Adrenal gland (tissue), 12 donors: Measurements from ENCODE around the gene WASL. TPM values are rescaled to one million over a fixed set of nuclear protein-coding genes. Genes with fewer than 3 reads are reported as not detected.

ENCODE experiments used
- DNase-seq, 7 donors: peaks; one replicate each; pipeline ENCODE4 v3.0.0-alpha.2; 2019 to 2020
- H3K27ac ChIP-seq, 5 donors: fragments of 200-600 bp; sonication (generic) in 4 of 5; 1 replicate in 3 of 5; 2 replicates in 2 of 5; pipeline versions ENCODE4 v1.5.1 to v1.8.0; 2016 to 2020; ENCODE audit warnings: mild to moderate bottlenecking in 1 of 5
- H3K27me3 ChIP-seq: fragments of 200-600 bp; 2 replicates; pipeline ENCODE4 v1.8.0; 2021
- H3K36me3 ChIP-seq, 2 donors: fragments of 200-600 bp; replicated peaks in 1 of 2; 1 replicate in 1 of 2; 2 replicates in 1 of 2; pipeline versions ENCODE4 v1.5.1 to v1.8.0; 2018 to 2022
- H3K4me1 ChIP-seq, 2 donors: fragments of 200-600 bp; replicated peaks in 1 of 2; 1 replicate in 1 of 2; 2 replicates in 1 of 2; pipeline versions ENCODE4 v1.5.1 to v1.8.0; 2018 to 2021
- H3K4me3 ChIP-seq, 4 donors: fragments of 200-600 bp; sonication (generic) in 3 of 4; one replicate each; pipeline ENCODE4 v1.5.1; 2016 to 2018
- H3K9me3 ChIP-seq, 3 donors: fragments of 200-600 bp; sonication (generic) in 1 of 3; replicated peaks in 1 of 3; 1 replicate in 2 of 3; 2 replicates in 1 of 3; pipeline versions ENCODE4 v1.5.1 to v1.8.0; 2016 to 2021
- CTCF ChIP-seq, 6 experiments: fragments of 450-650 bp in 4 of 6; fragments of 200-600 bp in 2 of 6; sonication (generic) in 1 of 6; IDR thresholded peaks; 1 replicate in 5 of 6; 2 replicates in 1 of 6; pipeline versions ENCODE4 v1.5.1 to v1.8.0; 2016 to 2021; ENCODE audit warnings: antibody characterized with exemption in 6 of 6, mild to moderate bottlenecking in 2 of 6, moderate library complexity in 1 of 6
- POLR2A ChIP-seq, 2 donors: fragments of 450-650 bp; IDR thresholded peaks; one replicate each; pipeline ENCODE4 v1.6.1; 2017; ENCODE audit warnings: antibody characterized with exemption in 2 of 2, mild to moderate bottlenecking in 2 of 2, moderate library complexity in 1 of 2
- WGBS, 4 donors: extraction: QIAGEN DNeasy Blood & Tissue Kit in 2 of 4; methylation state at CpG; one replicate each; pipeline versions ENCODE4 v1.1.5 to v1.1.7; 2013 to 2017; 5-methylcytosine and 5-hydroxymethylcytosine counted together
- intact Hi-C, 2 donors: fragments of 100-400 bp; cut with DNase I; formaldehyde crosslinking; loops; one replicate each; pipeline versions ENCODE4 v1.14.1 to v1.15.0; 2022 to 2023
- polyA plus RNA-seq, 3 donors: library from polyadenylated mRNA; stranded (reverse); fragments of 200-250 nt in 2 of 3; fragments of 350-450 nt in 1 of 3; fragmentation: Illumina TruSeq in 1 of 3; extraction: RNeasy Lipid Tissue Mini Kit (QIAGEN cat#74804) in 1 of 3; gene quantifications; one replicate each; pipeline ENCODE4 v1.2.3, GENCODE V29; 2013 to 2014
- total RNA-seq, 9 donors: library from RNA; depleted of rRNA in 4 of 9; stranded (reverse); fragments of >200 nt in 4 of 9; fragments of 120-200 nt in 1 of 9; fragmentation: NEBNext Ultra II Directional in 1 of 9; extraction: Animal tissue kit (Norgen Biotek cat#: 25700) in 1 of 9; gene quantifications; one replicate each; pipeline versions ENCODE4 v1.1.0 to v1.2.4, GENCODE V29; 2013 to 2023
- donor health status: healthy with polysubstance abuse.
- donor health status: Bipolar disorder and iron deficiency.
- donor health status: DM: yes; HTN: yes; CAD: no.
- donor health status: DM: no; HTN: no; CAD: no.
- donor health status: DM: no; HTN: no; CAD: no.
- donor health status: DM: yes; HTN: yes; CAD: no.

Gene WASL
- total and polyA plus RNA-seq, 12 donors, result 12.2 to 52.1 (median 33.1) TPM

GRCh38 chr7:123772652-123773051, 23.8 kb upstream of the WASL start:
- no peaks in the 10 kb centered on the region for H3K27me3 ChIP-seq
- DNase-seq, result no peak
- H3K4me3 ChIP-seq, result no peak overlapping the region
- intact Hi-C loops, result no loop called here
- H3K4me1 ChIP-seq, result peaks cover 0 to 5% of the 10 kb centered on the region in 2 donors
- TF ChIP-seq CTCF (IDR thresholded peaks at IDR 0.05), result no peak
- TF ChIP-seq POLR2A (IDR thresholded peaks at IDR 0.05), result no peak
- H3K9me3 ChIP-seq, result no peaks in the 10 kb centered on the region
- WGBS, 4 donors, result 45 to 55% (median 53%) methylated on average over 3 of the region's 3 CpGs
- no peaks in the 10 kb centered on the region for H3K36me3 ChIP-seq
- no peak overlapping the region for H3K27ac ChIP-seq

- WGBS, 4 donors, result 71 to 93% (median 82%) methylated on average over 2 of the region's 2 CpGs
- Histone ChIP-seq H3K36me3 (no peaks in the 10 kb centered on the region), H3K9me3 (no peaks in the 10 kb centered on the region), H3K4me3 (no peak overlapping the region), H3K27me3 (no peaks in the 10 kb centered on the region), H3K27ac (no peak overlapping the region), H3K4me1 (peaks cover 0 to 5% of the 10 kb centered on the region in 2 donors)
- no peak for TF ChIP-seq CTCF (IDR thresholded peaks at IDR 0.05)
- no peak for TF ChIP-seq POLR2A (IDR thresholded peaks at IDR 0.05)
- DNase-seq, result no peak
- intact Hi-C loops, result no loop called here
Measured at GRCh38 chr7:123771846-123772245, 23.0 kb upstream of the WASL start.

GRCh38 chr7:123771256-123771655, 22.5 kb upstream of the WASL start:
- no peak for TF ChIP-seq POLR2A (IDR thresholded peaks at IDR 0.05)
- TF ChIP-seq CTCF (IDR thresholded peaks at IDR 0.05), result no peak
- H3K36me3 ChIP-seq, result no peaks in the 10 kb centered on the region
- H3K27ac ChIP-seq, result no peak overlapping the region
- H3K4me1 ChIP-seq, result peaks cover 0 to 5% of the 10 kb centered on the region in 2 donors
- no peaks in the 10 kb centered on the region for H3K9me3 ChIP-seq
- 80 to 93% (median 89%) methylated on average over 2 of the region's 2 CpGs for WGBS, 4 donors
- no peak overlapping the region for H3K4me3 ChIP-seq
- no peaks in the 10 kb centered on the region for H3K27me3 ChIP-seq
- intact Hi-C loops, result no loop called here
- DNase-seq, result no peak

- Histone ChIP-seq H3K27me3 (no peaks in the 10 kb centered on the region), H3K36me3 (no peaks in the 10 kb centered on the region), H3K27ac (no peak overlapping the region), H3K9me3 (no peaks in the 10 kb centered on the region), H3K4me1 (peaks cover 0 to 5% of the 10 kb centered on the region in 2 donors), H3K4me3 (no peak overlapping the region)
- intact Hi-C loops, result no loop called here
- DNase-seq, result peak in 2 of 7 donors; percentile 11 to 13
- no peak for TF ChIP-seq POLR2A (IDR thresholded peaks at IDR 0.05)
- no peak for TF ChIP-seq CTCF (IDR thresholded peaks at IDR 0.05)
- 76 to 82% (median 80%) methylated on average over 8 of the region's 8 CpGs for WGBS, 4 donors
Measured at GRCh38 chr7:123770378-123770777, 21.6 kb upstream of the WASL start.
